IMR-90 (cell line): ENCODE measurements around the gene RPS6KB1. TPM values are rescaled to one million over a fixed set of nuclear protein-coding genes. Genes with fewer than 3 reads are reported as not detected.
A peak's percentile ranks its signal among the peaks of the same experiment; 100 is the strongest.
"Not testable (repeated sequence)": the region's sequence is repeated elsewhere in the genome, so short reads cannot be mapped to it uniquely, and the experiment has no call there.

ENCODE experiments used
- ATAC-seq: fragments of 200-7000 bp; cut with Tn5 transposase; 2 replicates; pipeline ENCODE4 v1.9.1; 2020; ENCODE audit warnings: low read depth, mild to moderate bottlenecking, moderate library complexity
- BruUV-seq: library from RNA; stranded (reverse); fragments of 400-500 nt; replicated peaks from 2 replicates; lab custom pipeline; 2021; lab: Mats Ljungman, UMichigan
- CTCF ChIA-PET: fragments of 300-600 bp; formaldehyde crosslinking; extraction: SDS; loops from one replicate; lab custom pipeline; 2021; ENCODE audit warnings: antibody characterized with exemption; lab: Yijun Ruan, JAX
- POLR2A ChIA-PET: fragments of 300-600 bp; sonication (Branson Sonifier 250); formaldehyde crosslinking; loops from one replicate; lab custom pipeline; 2022; ENCODE audit warnings: antibody characterized with exemption; ENCODE audit not compliant: unreplicated experiment; lab: Charles Lee
- DNase-seq: peaks from one replicate; pipeline ENCODE4 v3.0.0; 2013
- H2AFZ ChIP-seq: replicated peaks from 2 replicates; pipeline ENCODE3; 2013; ENCODE audit warnings: low read length, mild to moderate bottlenecking; ENCODE audit not compliant: poor library complexity
- H2AK5ac ChIP-seq: 2 replicates; pipeline ENCODE4 v1.6.1; 2013; ENCODE audit warnings: low read depth, low read length, inconsistent platforms
- H2AK9ac ChIP-seq: replicated peaks from 2 replicates; pipeline ENCODE3; 2013; ENCODE audit warnings: mild to moderate bottlenecking, low read depth, low read length, moderate library complexity; ENCODE audit not compliant: poor library complexity
- H2BK120ac ChIP-seq: 2 replicates; pipeline ENCODE4 v1.6.1; 2013; ENCODE audit warnings: low read depth, low read length, inconsistent platforms
- H2BK15ac ChIP-seq: 3 replicates; pipeline ENCODE4 v1.6.1; 2013; ENCODE audit warnings: low read depth, low read length, inconsistent platforms
- H2BK20ac ChIP-seq: 2 replicates; pipeline ENCODE4 v1.6.1; 2013; ENCODE audit warnings: low read depth, mild to moderate bottlenecking, inconsistent platforms, low read length, moderate library complexity
- H2BK5ac ChIP-seq: 2 replicates; pipeline ENCODE4 v1.6.1; 2013; ENCODE audit warnings: mild to moderate bottlenecking, low read depth, low read length, inconsistent platforms; ENCODE audit not compliant: poor library complexity, severe bottlenecking
- H3K14ac ChIP-seq: replicated peaks from 2 replicates; pipeline ENCODE4 v1.6.1; 2013; ENCODE audit warnings: low read depth, low read length, inconsistent platforms
- H3K18ac ChIP-seq: 2 replicates; pipeline ENCODE4 v1.6.1; 2013; ENCODE audit warnings: low read depth, low read length, control low read depth
- H3K23ac ChIP-seq: 2 replicates; pipeline ENCODE4 v1.6.1; 2013; ENCODE audit warnings: low read depth, low read length, inconsistent platforms
- H3K27ac ChIP-seq: 2 replicates; pipeline ENCODE4 v1.5.1; 2013; ENCODE audit warnings: mild to moderate bottlenecking, control low read depth, low read length; ENCODE audit not compliant: insufficient read depth
- H3K27me3 ChIP-seq: 2 replicates; pipeline ENCODE4 v1.6.1; 2013; ENCODE audit warnings: low read length; ENCODE audit not compliant: control insufficient read depth, insufficient read depth
- H3K36me3 ChIP-seq: 2 replicates; pipeline ENCODE4 v1.6.1; 2013; ENCODE audit warnings: low read length, mixed read lengths; ENCODE audit not compliant: control insufficient read depth, insufficient read depth
- H3K4ac ChIP-seq: 2 replicates; pipeline ENCODE4 v1.6.1; 2013; ENCODE audit warnings: low read depth, low read length, inconsistent platforms
- H3K4me1 ChIP-seq: 2 replicates; pipeline ENCODE4 v1.6.1; 2013; ENCODE audit warnings: low read length, mixed read lengths; ENCODE audit not compliant: control insufficient read depth, insufficient read depth
- H3K4me2 ChIP-seq: 2 replicates; pipeline ENCODE4 v1.6.1; 2013; ENCODE audit warnings: low read depth, mild to moderate bottlenecking, control low read depth, low read length, moderate library complexity
- H3K4me3 ChIP-seq: 2 replicates; pipeline ENCODE4 v1.5.1; 2013; ENCODE audit warnings: low read depth, mild to moderate bottlenecking, control low read depth, low read length, moderate library complexity; ENCODE audit not compliant: insufficient read depth
- H3K56ac ChIP-seq: 2 replicates; pipeline ENCODE4 v1.6.1; 2013; ENCODE audit warnings: low read length, inconsistent platforms; ENCODE audit not compliant: insufficient read depth; ENCODE audit errors: extremely low read depth
- H3K79me1 ChIP-seq, 2 experiments: 2 replicates each; pipeline ENCODE4 v1.6.1; 2013; ENCODE audit warnings: low read length in 2 of 2, inconsistent platforms in 1 of 2, low read depth in 1 of 2
- H3K9ac ChIP-seq: 2 replicates; pipeline ENCODE4 v1.6.1; 2013; ENCODE audit warnings: low read depth, low read length, control low read depth
- H3K9me1 ChIP-seq: 2 replicates; pipeline ENCODE4 v1.6.1; 2013; ENCODE audit warnings: low read length, inconsistent platforms; ENCODE audit not compliant: insufficient read depth
- H3K9me3 ChIP-seq: 2 replicates; pipeline ENCODE4 v1.6.1; 2013; ENCODE audit warnings: low read length; ENCODE audit not compliant: control insufficient read depth, insufficient read depth
- H4K20me1 ChIP-seq: 2 replicates; pipeline ENCODE4 v1.6.1; 2013; ENCODE audit warnings: low read length, inconsistent platforms; ENCODE audit not compliant: insufficient read depth
- H4K5ac ChIP-seq: 2 replicates; pipeline ENCODE4 v1.6.1; 2013; ENCODE audit warnings: mild to moderate bottlenecking, low read depth, low read length, control low read depth
- H4K8ac ChIP-seq, 2 experiments: 2 replicates each; pipeline ENCODE4 v1.6.1; 2013; ENCODE audit warnings: low read depth in 2 of 2, low read length in 2 of 2, control low read depth in 1 of 2, inconsistent platforms in 1 of 2
- H4K91ac ChIP-seq: 2 replicates; pipeline ENCODE4 v1.6.1; 2013; ENCODE audit warnings: low read depth, low read length, inconsistent platforms; ENCODE audit not compliant: insufficient read depth
- CEBPB ChIP-seq: IDR thresholded peaks from 2 replicates; pipeline ENCODE4 v1.6.1; 2012; ENCODE audit warnings: low read depth, low read length, improper control_type of control experiment
- WGBS, 2 experiments: methylation state at CpG; one replicate each; pipeline versions ENCODE4 v1.1.5 to v1.1.7; 2013; ENCODE audit warnings: missing lambda C conversion rate in 2 of 2; ENCODE audit not compliant: insufficient read length in 1 of 2; ENCODE audit errors: extremely low coverage in 2 of 2; 5-methylcytosine and 5-hydroxymethylcytosine counted together
- dilution Hi-C: fragments of 300-500 bp; cut with HindIII; formaldehyde crosslinking; loops from one replicate; pipeline ENCODE4 v1.14.3; 2018; ENCODE audit warnings: low sequenced_read_pairs; ENCODE audit not compliant: unreplicated experiment
- in situ Hi-C: fragments of 300-500 bp; cut with MboI; formaldehyde crosslinking; loops from 3 replicates; pipeline ENCODE4 v1.14.3; 2019; ENCODE audit warnings: low sequenced_read_pairs, inconsistent platforms, mixed read lengths
- intact Hi-C: fragments of 100-400 bp; cut with micrococcal nuclease; formaldehyde crosslinking; loops from 2 replicates; pipeline ENCODE4 v1.10.0; 2022
- polyA plus RNA-seq, 3 experiments: library from polyadenylated mRNA; depleted of rRNA; stranded (reverse); fragments of >200 nt; gene quantifications; 2 replicates each; pipeline ENCODE4 v1.2.3, GENCODE V29; 2012; ENCODE audit warnings: low replicate concordance in 1 of 3
- total RNA-seq: library from RNA; depleted of rRNA; stranded (reverse); fragments of >200 nt; gene quantifications from 2 replicates; pipeline ENCODE4 v1.2.3, GENCODE V29; 2012

RPS6KB1 gene
- total and polyA plus RNA-seq, 2 of the 4 experiments (the other 2 are of a cell fraction), result 11.7 to 20.3 TPM

- H3K18ac ChIP-seq, H2AK5ac ChIP-seq, H3K27ac ChIP-seq, H2AK9ac ChIP-seq, POLR2A ChIA-PET, H3K9me3 ChIP-seq, H3K23ac ChIP-seq, H3K56ac ChIP-seq, H2BK20ac ChIP-seq, H2BK5ac ChIP-seq, H3K9ac ChIP-seq, H4K20me1 ChIP-seq, H3K4me1 ChIP-seq, CTCF ChIA-PET, intact Hi-C loops, H2BK120ac ChIP-seq, H3K79me1 ChIP-seq, H4K8ac ChIP-seq, H2AFZ ChIP-seq, H4K91ac ChIP-seq, H3K9me1 ChIP-seq, H2BK15ac ChIP-seq, H3K14ac ChIP-seq, H4K5ac ChIP-seq, H3K4ac ChIP-seq, H3K4me2 ChIP-seq, H3K27me3 ChIP-seq, BruUV-seq, H3K4me3 ChIP-seq: not testable (repeated sequence)
- in situ Hi-C loops, result loop anchor here (25.0 kb wide), 1 partner anchor 257 kb away; no protein-coding TSS in a partner anchor
- ATAC-seq (peak; percentile 92), DNase-seq (peak; percentile 24)
- peak; percentile 29; the same call in 1 of the 2 replicates for TF ChIP-seq CEBPB
- dilution Hi-C loops, result loop anchor here (25.0 kb wide), 1 partner anchor 132 kb away; no protein-coding TSS in a partner anchor
- 75% methylated on average over 1 of the region's 3 CpGs; no CpG with 5 or more reads in 1 of the 2 experiments for WGBS, 2 experiments
- H3K36me3 ChIP-seq, result peaks cover 27% of the 10 kb centered on the region
These were observed 37.8 kb downstream of the RPS6KB1 start for GRCh38 chr17:59930768-59931167.

- H3K4me3 ChIP-seq, BruUV-seq, H3K27ac ChIP-seq, H4K20me1 ChIP-seq, CTCF ChIA-PET, H3K18ac ChIP-seq, H3K23ac ChIP-seq, H2BK20ac ChIP-seq, H2AK5ac ChIP-seq, H3K79me1 ChIP-seq, intact Hi-C loops, H3K27me3 ChIP-seq, H3K4ac ChIP-seq, H2BK120ac ChIP-seq, H2AFZ ChIP-seq, DNase-seq, H3K4me2 ChIP-seq, H4K5ac ChIP-seq, H2BK5ac ChIP-seq, H4K91ac ChIP-seq, H2AK9ac ChIP-seq, H4K8ac ChIP-seq, H3K4me1 ChIP-seq, H2BK15ac ChIP-seq, H3K9ac ChIP-seq, H3K56ac ChIP-seq, H3K14ac ChIP-seq, ATAC-seq, H3K9me3 ChIP-seq, H3K9me1 ChIP-seq, POLR2A ChIA-PET: not testable (repeated sequence)
- no CpG with 5 or more reads among the region's 1 CpG for WGBS, 2 experiments
- H3K36me3 ChIP-seq, result peaks cover 24% of the 10 kb centered on the region
- in situ Hi-C loops, result loop anchor here (25.0 kb wide), 1 partner anchor 254 kb away; no protein-coding TSS in a partner anchor
- dilution Hi-C loops, result loop anchor here (25.0 kb wide), 1 partner anchor 129 kb away; no protein-coding TSS in a partner anchor
These were observed 40.4 kb downstream of the RPS6KB1 start for GRCh38 chr17:59933317-59933716.
